Smooth muscle cell (in vitro differentiated cells): Measurements from ENCODE around the gene DAB2IP. TPM values are rescaled to one million over a fixed set of nuclear protein-coding genes. Genes with fewer than 3 reads are reported as not detected.

Experiments used
- DNase-seq: peaks from one replicate; lab custom pipeline; 2025; ENCODE audit not compliant: unreplicated experiment; lab: John Stamatoyannopoulos, UW
- H2AFZ ChIP-seq: fragments of 200-600 bp; sonication (generic); 2 replicates; pipeline ENCODE4 v1.6.0; 2016; ENCODE audit warnings: antibody characterized with exemption, low read depth, mild to moderate bottlenecking
- H3F3A ChIP-seq: fragments of 200-600 bp; sonication (generic); 2 replicates; pipeline ENCODE4 v1.6.0; 2017; ENCODE audit warnings: antibody characterized with exemption, low read depth
- H3K27ac ChIP-seq: fragments of 200-600 bp; sonication (generic); 2 replicates; pipeline ENCODE4 v1.5.1; 2016; ENCODE audit warnings: low read depth, mild to moderate bottlenecking
- H3K27me3 ChIP-seq: fragments of 200-600 bp; sonication (generic); 2 replicates; pipeline ENCODE4 v1.6.1; 2016; ENCODE audit warnings: low read depth, mild to moderate bottlenecking
- H3K36me3 ChIP-seq: fragments of 200-600 bp; sonication (generic); 2 replicates; pipeline ENCODE4 v1.5.1; 2016; ENCODE audit warnings: low read depth
- H3K4me1 ChIP-seq: fragments of 200-600 bp; sonication (generic); 2 replicates; pipeline ENCODE4 v1.5.1; 2016; ENCODE audit warnings: low read depth
- H3K4me2 ChIP-seq: fragments of 200-600 bp; sonication (generic); 2 replicates; pipeline ENCODE4 v1.6.0; 2016; ENCODE audit warnings: mild to moderate bottlenecking
- H3K4me3 ChIP-seq: fragments of 200-600 bp; sonication (generic); 2 replicates; pipeline ENCODE4 v1.5.1; 2016; ENCODE audit warnings: mild to moderate bottlenecking
- H3K79me2 ChIP-seq: fragments of 200-600 bp; sonication (generic); 2 replicates; pipeline ENCODE4 v1.6.0; 2016; ENCODE audit warnings: low read depth, mild to moderate bottlenecking
- H3K9ac ChIP-seq: fragments of 200-600 bp; sonication (generic); 2 replicates; pipeline ENCODE4 v1.6.0; 2016; ENCODE audit warnings: low read depth
- H3K9me3 ChIP-seq: fragments of 200-600 bp; sonication (generic); replicated peaks from 2 replicates; pipeline ENCODE4 v1.5.1; 2016; ENCODE audit warnings: low read depth
- H4K20me1 ChIP-seq: fragments of 200-600 bp; sonication (generic); 2 replicates; pipeline ENCODE4 v1.6.0; 2016; ENCODE audit warnings: low read depth
- WGBS: methylation state at CpG from one replicate; pipeline ENCODE4 v1.1.7; 2016; ENCODE audit warnings: low lambda C conversion rate; 5-methylcytosine and 5-hydroxymethylcytosine counted together
- polyA plus RNA-seq: library from polyadenylated mRNA; unstranded; fragments of >200 nt; fragmentation: Nextera tagmentation; extraction: Ambion mirVana; gene quantifications from 2 replicates; pipeline ENCODE4 v1.2.1, GENCODE V29; 2016
- total RNA-seq: library from RNA; depleted of rRNA; stranded (reverse); fragments of >200 nt; gene quantifications from 2 replicates; pipeline ENCODE4 v1.2.3, GENCODE V29; 2014
- TF ChIP-seq, protein P1 (sequence below): fragments of 200-600 bp; sonication (generic); IDR thresholded peaks from 2 replicates; pipeline ENCODE4 v1.5.1; 2017; ENCODE audit warnings: borderline replicate concordance, mild to moderate bottlenecking, antibody characterized with exemption; ENCODE audit not compliant: insufficient read depth, poor library complexity, severe bottlenecking

Gene DAB2IP
- total and polyA plus RNA-seq, 2 experiments from 2014 or later, result 10.4 to 15.5 TPM

GRCh38 chr9:121658166-121658565 lies 6.7 kb downstream of the DAB2IP start:
- Histone ChIP-seq H4K20me1 (peaks cover 84% of the 10 kb centered on the region), H3K4me3 (no peak overlapping the region), H2AFZ (no peak overlapping the region), H3K27ac (no peak overlapping the region), H3K36me3 (no peaks in the 10 kb centered on the region), H3K4me2 (no peak overlapping the region), H3K4me1 (no peaks in the 10 kb centered on the region), H3K9ac (no peak overlapping the region), H3K79me2 (peaks cover 69% of the 10 kb centered on the region), H3F3A (no peaks in the 10 kb centered on the region), H3K9me3 (no peaks in the 10 kb centered on the region), H3K27me3 (no peaks in the 10 kb centered on the region)
- 93% methylated on average over 12 of the region's 12 CpGs for WGBS
- TF ChIP-seq, protein P1, sequence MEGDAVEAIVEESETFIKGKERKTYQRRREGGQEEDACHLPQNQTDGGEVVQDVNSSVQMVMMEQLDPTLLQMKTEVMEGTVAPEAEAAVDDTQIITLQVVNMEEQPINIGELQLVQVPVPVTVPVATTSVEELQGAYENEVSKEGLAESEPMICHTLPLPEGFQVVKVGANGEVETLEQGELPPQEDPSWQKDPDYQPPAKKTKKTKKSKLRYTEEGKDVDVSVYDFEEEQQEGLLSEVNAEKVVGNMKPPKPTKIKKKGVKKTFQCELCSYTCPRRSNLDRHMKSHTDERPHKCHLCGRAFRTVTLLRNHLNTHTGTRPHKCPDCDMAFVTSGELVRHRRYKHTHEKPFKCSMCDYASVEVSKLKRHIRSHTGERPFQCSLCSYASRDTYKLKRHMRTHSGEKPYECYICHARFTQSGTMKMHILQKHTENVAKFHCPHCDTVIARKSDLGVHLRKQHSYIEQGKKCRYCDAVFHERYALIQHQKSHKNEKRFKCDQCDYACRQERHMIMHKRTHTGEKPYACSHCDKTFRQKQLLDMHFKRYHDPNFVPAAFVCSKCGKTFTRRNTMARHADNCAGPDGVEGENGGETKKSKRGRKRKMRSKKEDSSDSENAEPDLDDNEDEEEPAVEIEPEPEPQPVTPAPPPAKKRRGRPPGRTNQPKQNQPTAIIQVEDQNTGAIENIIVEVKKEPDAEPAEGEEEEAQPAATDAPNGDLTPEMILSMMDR, result no peak
- no peak for DNase-seq

DNA sequence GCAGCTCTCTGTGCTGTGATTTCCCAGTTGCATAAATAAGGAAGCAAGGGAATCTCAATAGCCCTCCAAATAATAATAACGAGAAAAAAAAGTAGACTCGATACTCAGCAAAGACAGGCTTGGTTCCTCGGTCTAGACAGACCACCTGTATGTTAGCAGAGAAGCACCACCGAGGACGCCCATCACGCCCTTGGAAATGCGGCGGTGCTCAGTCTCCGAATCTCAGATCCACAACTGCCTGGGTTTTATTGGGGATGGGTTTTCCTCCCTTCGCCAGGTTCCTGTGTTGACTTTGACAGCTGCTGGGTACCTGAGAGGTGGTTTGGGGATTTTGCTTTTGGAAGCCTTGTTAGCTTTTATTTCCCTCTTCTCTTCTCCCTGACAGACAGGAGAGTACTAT lies 7.2 kb downstream of the DAB2IP start:
- Histone ChIP-seq H3K4me1 (no peaks in the 10 kb centered on the region), H3F3A (no peaks in the 10 kb centered on the region), H3K4me3 (no peak overlapping the region), H3K27me3 (no peaks in the 10 kb centered on the region), H3K79me2 (peaks cover 68% of the 10 kb centered on the region), H2AFZ (no peak overlapping the region), H3K9ac (no peak overlapping the region), H3K27ac (no peak overlapping the region), H3K4me2 (no peak overlapping the region), H3K9me3 (no peaks in the 10 kb centered on the region), H4K20me1 (peaks cover 86% of the 10 kb centered on the region), H3K36me3 (no peaks in the 10 kb centered on the region)
- TF ChIP-seq, protein P1, result no peak
- no peak for DNase-seq
- 98% methylated on average over 10 of the region's 10 CpGs for WGBS

GRCh38 chr9:121660367-121660766 lies 8.9 kb downstream of the DAB2IP start:
- H4K20me1 ChIP-seq, result peaks cover 77% of the 10 kb centered on the region
- no peaks in the 10 kb centered on the region for H3K9me3 ChIP-seq
- H2AFZ ChIP-seq, result no peak overlapping the region
- no peak overlapping the region for H3K9ac ChIP-seq
- H3K4me3 ChIP-seq, result no peak overlapping the region
- no peak overlapping the region for H3K4me2 ChIP-seq
- no peaks in the 10 kb centered on the region for H3K36me3 ChIP-seq
- TF ChIP-seq, protein P1, result no peak
- peaks cover 61% of the 10 kb centered on the region for H3K79me2 ChIP-seq
- H3F3A ChIP-seq, result no peaks in the 10 kb centered on the region
- no peaks in the 10 kb centered on the region for H3K4me1 ChIP-seq
- no peaks in the 10 kb centered on the region for H3K27me3 ChIP-seq
- 97% methylated on average over 6 of the region's 6 CpGs for WGBS
- no peak for DNase-seq
- no peak overlapping the region for H3K27ac ChIP-seq

DNA sequence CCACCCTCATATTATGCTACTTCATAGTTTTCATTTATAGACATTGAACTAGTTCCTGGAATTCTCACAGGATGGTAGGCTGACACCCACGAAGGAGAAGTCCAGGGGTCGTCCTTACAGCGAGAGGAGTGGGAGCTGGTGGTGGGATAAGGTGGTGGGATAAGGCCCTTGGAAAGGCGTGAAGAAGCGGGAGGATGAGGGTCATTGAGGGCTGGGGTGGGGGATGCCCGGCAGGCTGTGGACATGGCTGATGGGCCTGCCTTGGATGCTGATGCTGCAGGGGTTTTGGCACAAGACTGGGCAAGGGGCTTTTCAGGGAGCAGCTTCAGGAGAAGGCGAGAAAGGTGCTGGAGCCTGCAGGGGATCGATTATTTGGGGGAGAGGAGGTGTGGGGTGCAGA lies 9.4 kb downstream of the DAB2IP start:
- H3K4me1 ChIP-seq, result no peaks in the 10 kb centered on the region
- H3K4me3 ChIP-seq, result no peak overlapping the region
- H3K27me3 ChIP-seq, result no peaks in the 10 kb centered on the region
- WGBS, result 93% methylated on average over 8 of the region's 8 CpGs
- H4K20me1 ChIP-seq, result peaks cover 73% of the 10 kb centered on the region
- no peak overlapping the region for H2AFZ ChIP-seq
- peaks cover 59% of the 10 kb centered on the region for H3K79me2 ChIP-seq
- TF ChIP-seq, protein P1, result no peak
- DNase-seq, result no peak
- no peak overlapping the region for H3K9ac ChIP-seq
- H3K36me3 ChIP-seq, result no peaks in the 10 kb centered on the region
- no peak overlapping the region for H3K27ac ChIP-seq
- H3K9me3 ChIP-seq, result no peaks in the 10 kb centered on the region
- H3K4me2 ChIP-seq, result no peak overlapping the region
- no peaks in the 10 kb centered on the region for H3F3A ChIP-seq
